ENCODE results near the gene S1PR2.

GRCh38 chr19:10270180-10270615, 39.1 kb upstream of the S1PR2 start:
- TF ChIP-seq CTCF (IDR thresholded peaks at IDR 0.05; ENCODE audit: low read depth, low read length, missing input control) (no peak), ATF3 (IDR thresholded peaks at IDR 0.05) (no peak), SP1 (IDR thresholded peaks at IDR 0.05) (no peak), RXRA (IDR thresholded peaks at IDR 0.05) (no peak)
